IPS-NIHi11 (cell line): ENCODE data around the gene EVX2.
A peak's percentile ranks its signal among the peaks of the same experiment; 100 is the strongest.

Experiments
- DNase-seq: peaks from one replicate; pipeline ENCODE4 v3.0.0; 2012; ENCODE audit warnings: mixed read lengths, low spot score

The EVX2 gene

DNA sequence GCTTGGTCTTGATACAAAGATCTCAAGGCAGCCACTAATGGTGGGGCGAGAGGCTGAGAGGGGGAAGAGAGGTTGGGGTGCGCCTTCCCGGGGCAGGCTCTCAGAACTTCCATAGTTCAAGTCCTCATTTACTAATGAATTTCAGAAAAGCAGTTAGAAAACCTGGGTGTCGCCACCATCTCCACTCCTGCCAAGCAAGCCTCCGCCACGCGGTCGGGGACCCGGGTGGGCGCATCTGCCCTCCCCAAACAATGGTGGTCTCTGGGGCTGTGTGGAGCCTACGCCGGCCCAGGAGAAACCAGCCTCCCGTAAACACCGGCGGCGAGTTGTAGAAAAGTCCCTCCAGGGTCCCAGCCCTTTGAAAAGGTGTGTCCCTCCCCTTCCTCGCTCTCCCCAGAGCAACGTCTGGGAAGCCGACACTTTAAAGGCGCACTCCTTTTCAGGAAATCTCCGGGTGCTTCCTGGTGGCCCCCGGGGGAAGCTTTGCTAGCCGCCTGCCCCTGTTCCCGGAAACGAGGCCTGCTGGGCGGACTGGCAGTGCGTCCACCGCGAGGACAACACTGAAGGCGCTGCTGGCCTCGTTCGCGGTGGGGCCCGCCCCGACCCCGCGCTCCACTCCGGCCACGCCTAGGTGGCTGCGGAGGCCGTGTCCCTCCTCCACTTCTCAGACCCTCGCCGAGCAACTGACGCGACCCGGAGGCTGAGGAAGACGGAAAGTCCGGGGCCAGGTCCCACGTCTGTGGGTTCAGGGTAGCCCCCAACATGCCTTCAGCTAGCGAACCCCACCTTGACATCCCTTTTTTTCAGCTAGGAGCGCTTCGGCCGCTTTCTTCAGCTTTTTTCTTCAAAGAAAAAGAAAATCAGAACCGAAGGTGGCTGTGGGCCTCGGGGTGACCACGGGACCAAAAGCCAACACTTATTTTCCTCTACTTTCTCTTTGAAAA is 16.8 kb downstream of the EVX2 start:
- DNase-seq, result peak; percentile 32

- no peak for DNase-seq
Observed at GRCh38 chr2:176063958-176064357, 19.8 kb downstream of the EVX2 start.

DNA sequence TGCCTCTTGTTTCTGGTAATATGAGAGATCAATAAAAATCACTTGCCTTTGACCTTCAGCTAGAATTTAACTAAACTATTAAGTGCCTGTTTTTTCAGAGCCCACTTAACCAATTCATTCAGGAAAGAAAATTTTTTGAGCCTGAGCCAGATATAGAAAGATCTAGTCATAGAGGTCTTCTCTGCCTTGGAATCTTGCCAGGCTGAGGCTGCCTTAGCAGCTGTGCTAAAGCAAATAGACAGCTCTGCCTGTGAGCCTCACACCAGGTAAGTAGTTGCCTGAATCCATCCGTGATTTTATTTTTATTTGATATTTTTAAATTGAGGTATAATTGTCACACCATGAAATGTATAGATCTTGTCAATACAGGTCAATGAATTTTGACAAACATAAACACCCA is 27.4 kb downstream of the EVX2 start:
- DNase-seq, result no peak

GRCh38 chr2:176039375-176039774 is 44.4 kb downstream of the EVX2 start:
- DNase-seq, result no peak

- no peak for DNase-seq
Observed at GRCh38 chr2:176038694-176039093, 45.1 kb downstream of the EVX2 start.

- DNase-seq, result no peak
Observed at GRCh38 chr2:176035013-176035691, 48.6 kb downstream of the EVX2 start.

DNA sequence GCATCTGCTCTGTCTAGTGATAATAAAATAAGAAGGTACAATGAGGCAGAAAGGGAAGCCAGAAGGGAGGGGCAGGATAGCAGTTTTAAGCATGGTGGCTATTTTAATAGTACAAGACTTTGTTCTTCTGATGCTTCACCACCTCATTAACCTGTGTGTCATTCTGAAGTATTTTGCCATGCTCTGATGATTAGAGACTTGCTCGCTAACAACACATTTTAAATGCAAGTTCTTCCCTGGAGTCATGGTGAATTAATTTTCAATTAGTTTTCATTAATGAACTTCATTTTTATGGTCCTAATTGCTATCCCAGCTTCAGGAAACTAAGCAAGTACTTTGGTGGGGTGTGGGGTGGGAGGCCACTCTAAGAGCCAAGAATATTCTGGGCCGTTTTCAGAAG is 56.0 kb downstream of the EVX2 start:
- DNase-seq, result no peak
